Body of pancreas (tissue), 4 donors: ENCODE measurements around the gene ARL10. TPM values are rescaled to one million over a fixed set of nuclear protein-coding genes. Genes with fewer than 3 reads are reported as not detected.
A peak's percentile ranks its signal among the peaks of the same experiment; 100 is the strongest.

Source experiments
- ATAC-seq: fragments of 150-250 bp; one replicate; pipeline ENCODE4 v1.9.1; 2016
- DNase-seq, 4 donors: peaks; one replicate each; pipeline ENCODE4 v3.0.0-alpha.2; 2019
- H3K27ac ChIP-seq, 4 donors: fragments of 200-600 bp; sonication (generic); 1 replicate in 3 of 4; 2 replicates in 1 of 4; pipeline versions ENCODE4 v1.5.1 to v1.6.1; 2016 to 2019; ENCODE audit warnings: mild to moderate bottlenecking in 1 of 4, mixed read lengths in 1 of 4, moderate library complexity in 1 of 4
- H3K27me3 ChIP-seq, 2 donors: fragments of 200-600 bp; sonication (generic); one replicate each; pipeline ENCODE4 v1.6.0; 2016; ENCODE audit warnings: mild to moderate bottlenecking in 1 of 2
- H3K36me3 ChIP-seq, 2 donors: fragments of 200-600 bp; sonication (generic); replicated peaks in 1 of 2; 2 replicates each; pipeline ENCODE4 v1.5.1; 2016; ENCODE audit warnings: low read depth in 2 of 2; ENCODE audit not compliant: insufficient read depth in 1 of 2
- H3K4me1 ChIP-seq: fragments of 200-600 bp; sonication (generic); one replicate; pipeline ENCODE4 v1.6.0; 2016
- H3K4me3 ChIP-seq, 2 donors: fragments of 200-600 bp; sonication (generic); 1 replicate in 1 of 2; 2 replicates in 1 of 2; pipeline ENCODE4 v1.5.1; 2016 to 2019
- H3K9me3 ChIP-seq, 3 donors: fragments of 200-600 bp; sonication (generic); 1 replicate in 2 of 3; 2 replicates in 1 of 3; pipeline ENCODE4 v1.5.1; 2016
- CTCF ChIP-seq, 7 experiments: fragments of 450-650 bp in 4 of 7; fragments of 200-600 bp in 3 of 7; sonication (generic) in 3 of 7; IDR thresholded peaks; one replicate each; pipeline ENCODE4 v1.5.1; 2016 to 2019; ENCODE audit warnings: antibody characterized with exemption in 7 of 7
- POLR2A ChIP-seq, 3 donors: fragments of 450-650 bp; IDR thresholded peaks; one replicate each; pipeline ENCODE4 v1.6.1; 2016; ENCODE audit warnings: antibody characterized with exemption in 3 of 3, mild to moderate bottlenecking in 2 of 3
- WGBS, 2 donors: methylation state at CpG; one replicate each; pipeline ENCODE4 v1.1.5; 2017; 5-methylcytosine and 5-hydroxymethylcytosine counted together
- intact Hi-C: fragments of 100-400 bp; cut with DNase I; formaldehyde crosslinking; loops from one replicate; pipeline ENCODE4 v1.15.1; 2023
- total RNA-seq, 2 donors: library from RNA; depleted of rRNA; stranded (reverse); fragments of >200 nt; gene quantifications; one replicate each; pipeline ENCODE4 v1.1.0, GENCODE V29; 2016

ARL10 gene
- total RNA-seq, 2 donors from 2014 or later: 2.9 to 3.3 TPM

GRCh38 chr5:176413709-176414191 lies 48.5 kb downstream of the ARL10 start:
- peaks cover 0 to 3% of the 10 kb centered on the region in 2 donors for H3K36me3 ChIP-seq
- H3K4me3 ChIP-seq: no peak overlapping the region
- no peak for TF ChIP-seq CTCF (IDR thresholded peaks at IDR 0.05)
- no peak overlapping the region for H3K27ac ChIP-seq
- DNase-seq (no peak), ATAC-seq (no peak)
- WGBS, 2 donors: 82 to 90% methylated on average over 3 to 7 of the region's 7 CpGs
- peaks cover 38% of the 10 kb centered on the region for H3K4me1 ChIP-seq
- intact Hi-C loops: no loop called here
- H3K27me3 ChIP-seq: no peaks in the 10 kb centered on the region
- no peaks in the 10 kb centered on the region for H3K9me3 ChIP-seq

GRCh38 chr5:176414704-176415103 lies 49.4 kb downstream of the ARL10 start:
- Histone ChIP-seq H3K27ac (peak overlapping the region in 1 of 4 donors; percentile 86), H3K4me1 (peaks cover 38% of the 10 kb centered on the region), H3K9me3 (no peaks in the 10 kb centered on the region), H3K36me3 (peaks cover 0 to under 1% of the 10 kb centered on the region in 2 donors), H3K4me3 (no peak overlapping the region), H3K27me3 (no peaks in the 10 kb centered on the region)
- intact Hi-C loops: no loop called here
- TF ChIP-seq POLR2A (IDR thresholded peaks at IDR 0.05) (no peak), CTCF (IDR thresholded peaks at IDR 0.05) (no peak)
- WGBS, 2 donors: 36 to 64% methylated on average over 3 of the region's 3 CpGs
- DNase-seq (no peak), ATAC-seq (no peak)

DNA sequence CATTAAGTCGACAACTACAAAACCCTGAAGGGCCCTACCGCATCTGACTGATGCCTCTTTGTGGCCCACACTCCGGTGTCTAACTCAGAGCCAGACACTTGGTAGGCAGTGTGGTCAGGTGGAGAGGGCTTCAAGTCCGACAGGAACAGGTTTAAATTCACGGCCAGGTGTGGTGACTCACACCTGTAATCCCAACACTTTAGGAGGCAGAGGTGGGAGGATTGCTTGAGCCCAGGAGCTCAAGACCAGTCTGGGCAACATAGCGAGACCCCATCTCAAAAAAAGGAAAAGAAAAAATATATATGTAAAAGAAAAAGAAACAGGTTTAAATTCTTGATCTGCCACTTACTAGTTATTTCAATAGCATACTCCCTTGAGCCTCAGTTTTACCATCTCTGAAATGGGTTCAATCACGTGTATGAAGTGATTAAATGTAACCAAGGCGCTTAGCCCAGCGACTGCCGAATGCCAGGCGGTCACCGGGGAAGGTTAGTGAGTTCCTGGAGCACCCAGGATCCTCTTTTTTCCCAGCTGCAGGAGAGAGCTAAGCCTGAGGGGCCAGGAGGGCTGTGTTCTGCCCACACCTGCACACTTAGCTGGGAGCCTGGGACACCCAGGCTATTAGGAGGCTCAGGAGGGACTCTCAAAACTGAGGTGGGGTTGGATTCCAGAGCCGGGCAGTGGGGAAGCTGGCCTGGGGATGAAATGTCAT lies 50.1 kb downstream of the ARL10 start:
- H3K27me3 ChIP-seq: no peaks in the 10 kb centered on the region
- H3K4me1 ChIP-seq: peaks cover 38% of the 10 kb centered on the region
- H3K9me3 ChIP-seq: no peaks in the 10 kb centered on the region
- no peak for TF ChIP-seq POLR2A (IDR thresholded peaks at IDR 0.05)
- no peak for TF ChIP-seq CTCF (IDR thresholded peaks at IDR 0.05)
- no peaks in the 10 kb centered on the region for H3K36me3 ChIP-seq
- ATAC-seq (no peak), DNase-seq (peak in 2 of 4 donors; percentile 20 to 28)
- intact Hi-C loops: no loop called here
- peak overlapping the region; percentile 86 to 91 (median 88) for H3K27ac ChIP-seq
- WGBS, 2 donors: 49 to 51% methylated on average over 12 to 13 of the region's 13 CpGs
- H3K4me3 ChIP-seq: peak overlapping the region; percentile 89 to 91

GRCh38 chr5:176415952-176416924 lies 51.0 kb downstream of the ARL10 start, which contains the start of gene CLTB:
CLTB (minus strand) TSS chr5:176416539; CDS start chr5:176416363, 176 bp downstream.
- H3K4me3 ChIP-seq: peak within 1 kb of the TSS; percentile 89 to 91
- peaks cover 38% of the 10 kb centered on the region for H3K4me1 ChIP-seq
- peak; percentile 92 to 95 (median 94) for DNase-seq
- no peaks in the 10 kb centered on the region for H3K36me3 ChIP-seq
- WGBS, 2 donors: 1 to 27% methylated on average over 3 to 101 of the region's 107 CpGs
- H3K9me3 ChIP-seq: no peaks in the 10 kb centered on the region
- TF ChIP-seq CTCF (IDR thresholded peaks at IDR 0.05) (peak; percentile 27 to 100 (median 90)), POLR2A (IDR thresholded peaks at IDR 0.05) (peak; percentile 40 to 87 (median 52))
- peak within 1 kb of the TSS; percentile 86 to 91 (median 88) for H3K27ac ChIP-seq
- ATAC-seq: peak; percentile 94
- no peaks in the 10 kb centered on the region for H3K27me3 ChIP-seq
- intact Hi-C loops: no loop called here
